H1 (cell line): ENCODE measurements around the gene PTGIS. TPM values are rescaled to one million over a fixed set of nuclear protein-coding genes. Genes with fewer than 3 reads are reported as not detected.

Source experiments
- CHD1 ChIP-seq: IDR thresholded peaks from 2 replicates; pipeline ENCODE4 v1.6.1; 2012; ENCODE audit warnings: low read depth, low read length, improper control_type of control experiment
- CTCF ChIP-seq, 3 experiments: IDR thresholded peaks; 1 replicate in 2 of 3; 2 replicates in 1 of 3; pipeline versions ENCODE4 v1.5.1 to v1.6.1; 2011; ENCODE audit warnings: low read length in 3 of 3, mild to moderate bottlenecking in 3 of 3, inconsistent platforms in 2 of 3, low read depth in 1 of 3, moderate library complexity in 1 of 3; ENCODE audit not compliant: insufficient read depth in 1 of 3; ENCODE audit errors: control extremely low read depth in 1 of 3
- polyA plus RNA-seq, 7 experiments: library from polyadenylated mRNA; depleted of rRNA in 3 of 7; stranded (reverse) in 5 of 7; unstranded in 2 of 7; fragments of >200 nt in 5 of 7; fragments of 200-250 nt in 2 of 7; gene quantifications; 1 replicate in 5 of 7; 2 replicates in 1 of 7; 4 replicates in 1 of 7; pipeline versions ENCODE4 v1.2.1 to v1.2.3, GENCODE V29; 2011 to 2013; ENCODE audit warnings: missing spikeins in 2 of 7, mixed read lengths in 2 of 7
- total RNA-seq: library from RNA; stranded (reverse); fragmentation: NEBNext Ultra II Directional; extraction: Animal tissue kit (Norgen Biotek cat#: 25700); gene quantifications from 2 replicates; pipeline ENCODE4 v1.2.1, GENCODE V29; 2021

The PTGIS gene
- total and polyA plus RNA-seq, 2 of the 8 experiments (the other 6 are each of a cell fraction or from before 2014, with no cell fraction given), result 29.9 to 35.5 TPM

DNA sequence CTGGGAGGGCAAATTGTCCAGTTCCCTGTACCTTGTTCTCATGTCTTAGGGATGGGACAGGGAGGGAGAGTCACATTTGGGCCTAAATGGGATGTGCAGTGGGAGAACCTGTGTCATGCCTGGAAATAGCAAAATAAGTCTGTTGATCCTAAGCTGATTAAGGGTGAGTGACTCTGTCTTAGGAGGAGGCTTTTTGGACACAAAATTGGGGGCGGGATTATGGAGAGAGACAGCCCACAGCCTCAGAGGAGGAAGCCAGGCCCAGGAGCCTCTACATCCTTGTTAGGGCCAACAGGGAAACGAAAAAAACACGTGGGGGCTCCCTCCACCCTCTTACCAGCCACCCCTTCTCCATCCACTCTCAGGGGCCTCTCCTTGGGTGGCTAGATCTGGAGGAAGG, 87.7 kb downstream of the PTGIS start (continued):
- TF ChIP-seq CTCF (IDR thresholded peaks at IDR 0.05; ENCODE audit: control extremely low read depth in 1 of 3, insufficient read depth in 1 of 3, low read depth in 1 of 3, low read length in 3 of 3) (no peak), CHD1 (no peak)
- TF ChIP-seq, all 59 proteins: peak for 0
